SK-N-SH treated with all-trans-retinoic acid at 6 μM for 48 hours (cell line): ENCODE measurements around the gene TDRD7.

Experiments used
- CSDC2 ChIP-seq: fragments of 250-450 bp; sonication (Bioruptor Pico); IDR thresholded peaks from 2 replicates; pipeline ENCODE4 v1.5.0; 2020; ENCODE audit warnings: mild to moderate bottlenecking, moderate library complexity
- ESRRG ChIP-seq: fragments of 250-450 bp; sonication (Bioruptor Pico); IDR thresholded peaks from 2 replicates; pipeline ENCODE4 v1.6.1; 2021; ENCODE audit warnings: mild to moderate bottlenecking
- PPARA ChIP-seq: fragments of 250-450 bp; sonication (Bioruptor Pico); IDR thresholded peaks from 2 replicates; pipeline ENCODE4 v1.5.0; 2020; ENCODE audit warnings: mild to moderate bottlenecking, borderline replicate concordance
- TCF4 ChIP-seq: fragments of 250-450 bp; sonication (Bioruptor Pico); IDR thresholded peaks from 2 replicates; pipeline ENCODE4 v1.8.0; 2021; ENCODE audit warnings: mild to moderate bottlenecking, moderate library complexity, borderline replicate concordance
- TOX ChIP-seq: fragments of 250-450 bp; sonication (Bioruptor Pico); IDR thresholded peaks from 2 replicates; pipeline ENCODE4 v1.8.0; 2021; ENCODE audit warnings: mild to moderate bottlenecking, moderate library complexity, borderline replicate concordance
- ZNF565 ChIP-seq: fragments of 450-650 bp; formaldehyde crosslinking; conservative IDR thresholded peaks from 2 replicates; pipeline ENCODE4 v1.5.0; 2020; ENCODE audit warnings: low read depth, mild to moderate bottlenecking, moderate library complexity
- TF ChIP-seq, protein P1 (sequence below): fragments of 250-450 bp; sonication (Bioruptor Pico); IDR thresholded peaks from 2 replicates; pipeline ENCODE4 v1.5.1; 2021; ENCODE audit warnings: mild to moderate bottlenecking, moderate library complexity

DNA sequence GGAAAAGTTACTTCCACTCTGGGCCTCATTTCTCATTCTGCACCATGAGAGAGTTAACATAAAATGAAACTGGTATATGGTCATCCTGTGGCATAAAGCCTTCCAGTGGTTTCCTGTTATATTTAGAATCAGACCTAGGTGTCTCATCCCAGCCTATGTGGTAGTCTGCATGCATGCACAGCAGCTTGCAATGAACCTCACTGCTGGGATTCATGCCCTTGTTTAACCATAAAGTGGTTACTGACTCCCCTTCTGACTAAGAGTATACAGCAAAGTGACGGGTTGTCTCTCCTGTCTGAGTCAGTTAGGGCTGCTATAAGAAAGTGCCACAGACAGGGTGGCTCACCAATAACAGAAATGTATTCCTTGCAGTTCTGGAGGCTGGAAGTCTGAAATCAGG lies 14.7 kb upstream of the TDRD7 start:
- TF ChIP-seq TOX (CRISPR knock-in tag): no peak
- TF ChIP-seq CSDC2: no peak
- TF ChIP-seq ESRRG (CRISPR knock-in tag): no peak
- TF ChIP-seq PPARA (CRISPR knock-in tag): no peak
- no peak for TF ChIP-seq TCF4 (CRISPR knock-in tag)
- TF ChIP-seq, protein P1, sequence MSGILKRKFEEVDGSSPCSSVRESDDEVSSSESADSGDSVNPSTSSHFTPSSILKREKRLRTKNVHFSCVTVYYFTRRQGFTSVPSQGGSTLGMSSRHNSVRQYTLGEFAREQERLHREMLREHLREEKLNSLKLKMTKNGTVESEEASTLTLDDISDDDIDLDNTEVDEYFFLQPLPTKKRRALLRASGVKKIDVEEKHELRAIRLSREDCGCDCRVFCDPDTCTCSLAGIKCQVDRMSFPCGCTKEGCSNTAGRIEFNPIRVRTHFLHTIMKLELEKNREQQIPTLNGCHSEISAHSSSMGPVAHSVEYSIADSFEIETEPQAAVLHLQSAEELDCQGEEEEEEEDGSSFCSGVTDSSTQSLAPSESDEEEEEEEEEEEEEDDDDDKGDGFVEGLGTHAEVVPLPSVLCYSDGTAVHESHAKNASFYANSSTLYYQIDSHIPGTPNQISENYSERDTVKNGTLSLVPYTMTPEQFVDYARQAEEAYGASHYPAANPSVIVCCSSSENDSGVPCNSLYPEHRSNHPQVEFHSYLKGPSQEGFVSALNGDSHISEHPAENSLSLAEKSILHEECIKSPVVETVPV (CRISPR knock-in tag): no peak
- no peak for TF ChIP-seq ZNF565 (CRISPR knock-in tag)
